Retina (tissue), 1 donor: ENCODE results near the gene SDK2.
"Not testable (repeated sequence)": the region's sequence is repeated elsewhere in the genome, so short reads cannot be mapped to it uniquely, and the experiment has no call there.

Experiments
- DNase-seq: peaks from one replicate; pipeline ENCODE4 v3.0.0-alpha.2; 2016

Gene SDK2

GRCh38 chr17:73471924-73472323 is 172.3 kb downstream of the SDK2 start:
- no peak for DNase-seq

- DNase-seq, result no peak
Observed at GRCh38 chr17:73470316-73470826, 173.9 kb downstream of the SDK2 start.

- no peak for DNase-seq
Observed at GRCh38 chr17:73469311-73469710, 174.9 kb downstream of the SDK2 start.

- no peak for DNase-seq
Observed at GRCh38 chr17:73468221-73468620, 176.0 kb downstream of the SDK2 start.

GRCh38 chr17:73467651-73468050 is 176.6 kb downstream of the SDK2 start:
- DNase-seq, result no peak

GRCh38 chr17:73466704-73467433 is 177.4 kb downstream of the SDK2 start:
- DNase-seq, result no peak

GRCh38 chr17:73465953-73466230 is 178.4 kb downstream of the SDK2 start:
- no peak for DNase-seq

GRCh38 chr17:73465130-73465952 is 178.9 kb downstream of the SDK2 start:
- no peak for DNase-seq

GRCh38 chr17:73464447-73464846 is 179.8 kb downstream of the SDK2 start:
- no peak for DNase-seq

GRCh38 chr17:73463821-73464220 is 180.4 kb downstream of the SDK2 start:
- DNase-seq, result no peak

GRCh38 chr17:73462823-73463222 is 181.4 kb downstream of the SDK2 start:
- DNase-seq, result peak; percentile 37

GRCh38 chr17:73459980-73460379 is 184.3 kb downstream of the SDK2 start:
- DNase-seq, result no peak

- no peak for DNase-seq
Observed at GRCh38 chr17:73455767-73456166, 188.5 kb downstream of the SDK2 start.

- DNase-seq, result no peak
Observed at GRCh38 chr17:73455050-73455687, 189.1 kb downstream of the SDK2 start.

- not testable (repeated sequence) for DNase-seq
Observed at GRCh38 chr17:73453494-73453893, 190.8 kb downstream of the SDK2 start.

GRCh38 chr17:73453090-73453489 is 191.2 kb downstream of the SDK2 start:
- DNase-seq, result no peak

- no peak for DNase-seq
Observed at GRCh38 chr17:73452009-73452408, 192.2 kb downstream of the SDK2 start.

GRCh38 chr17:73447319-73447718 is 196.9 kb downstream of the SDK2 start:
- DNase-seq, result no peak

- no peak for DNase-seq
Observed at GRCh38 chr17:73446617-73447016, 197.6 kb downstream of the SDK2 start.

- no peak for DNase-seq
Observed at GRCh38 chr17:73445466-73445865, 198.8 kb downstream of the SDK2 start.

GRCh38 chr17:73444021-73444420 is 200.2 kb downstream of the SDK2 start:
- DNase-seq, result no peak

GRCh38 chr17:73439597-73439996 is 204.6 kb downstream of the SDK2 start:
- no peak for DNase-seq

GRCh38 chr17:73437826-73438225 is 206.4 kb downstream of the SDK2 start:
- DNase-seq, result no peak

- no peak for DNase-seq
Observed at GRCh38 chr17:73436954-73437353, 207.3 kb downstream of the SDK2 start.
